HG02588 (cell line): ENCODE results near the gene DENND1C.

Experiments used
- ATAC-seq: cut with Tn5 transposase; IDR thresholded peaks from one replicate; pipeline ENCODE4 v1.9.1; 2021; ENCODE audit warnings: mild to moderate bottlenecking, moderate library complexity; ENCODE audit not compliant: unreplicated experiment

DENND1C gene

GRCh38 chr19:6481541-6482342, at the start of gene DENND1C:
Gene DENND1C (minus strand): TSS chr19:6481787. CDS start chr19:6481695, 92 bp downstream.
- peak; percentile 49 for ATAC-seq

- ATAC-seq = peak; percentile 36
These were observed 49.0 kb upstream of the DENND1C start, which contains the start of gene TNFSF9 for GRCh38 chr19:6530386-6531162. Gene TNFSF9 (plus strand): TSS chr19:6531026. CDS start chr19:6531037, 11 bp downstream.

GRCh38 chr19:6529937-6530385, 48.4 kb upstream of the DENND1C start:
- ATAC-seq = no peak

GRCh38 chr19:6529351-6529750, 47.8 kb upstream of the DENND1C start:
- no peak for ATAC-seq

- ATAC-seq = no peak
These were observed 47.0 kb upstream of the DENND1C start for GRCh38 chr19:6528544-6529121.

GRCh38 chr19:6527893-6528543, 46.4 kb upstream of the DENND1C start:
- ATAC-seq = peak; percentile 40

- no peak for ATAC-seq
These were observed 42.7 kb upstream of the DENND1C start for GRCh38 chr19:6524311-6524710.

GRCh38 chr19:6522712-6523111, 41.1 kb upstream of the DENND1C start:
- ATAC-seq = no peak

- no peak for ATAC-seq
These were observed 40.4 kb upstream of the DENND1C start for GRCh38 chr19:6521718-6522646.

- ATAC-seq = no peak
These were observed 37.7 kb upstream of the DENND1C start for GRCh38 chr19:6519289-6519688.

GRCh38 chr19:6518145-6518911, 36.7 kb upstream of the DENND1C start:
- ATAC-seq = no peak

- peak; percentile 40 for ATAC-seq
These were observed 35.2 kb upstream of the DENND1C start for GRCh38 chr19:6516659-6517291.

- peak; percentile 36 for ATAC-seq
These were observed 34.6 kb upstream of the DENND1C start for GRCh38 chr19:6516018-6516658.

GRCh38 chr19:6514926-6515544, 33.4 kb upstream of the DENND1C start:
- ATAC-seq = no peak

GRCh38 chr19:6514089-6514488, 32.5 kb upstream of the DENND1C start:
- no peak for ATAC-seq

GRCh38 chr19:6510618-6511017, 29.0 kb upstream of the DENND1C start:
- ATAC-seq = no peak

- no peak for ATAC-seq
These were observed 27.8 kb upstream of the DENND1C start for GRCh38 chr19:6509118-6509971.
